A673 (cell line): ENCODE data around the gene TENM4. TPM values are rescaled to one million over a fixed set of nuclear protein-coding genes. Genes with fewer than 3 reads are reported as not detected.

ENCODE experiments used
- BruUV-seq: library from RNA; stranded (reverse); fragments of 400-500 nt; replicated peaks from 2 replicates; lab custom pipeline; 2021; lab: Mats Ljungman, UMichigan
- CTCF ChIA-PET: fragments of 300-600 bp; sonication (Branson Sonifier 250); formaldehyde crosslinking; loops from one replicate; lab custom pipeline; 2022; ENCODE audit warnings: antibody characterized with exemption; lab: Charles Lee
- POLR2A ChIA-PET: fragments of 300-600 bp; sonication (Branson Sonifier 250); formaldehyde crosslinking; loops from one replicate; lab custom pipeline; 2022; ENCODE audit warnings: antibody characterized with exemption; ENCODE audit not compliant: low non-redundant PET; lab: Charles Lee
- DNase-seq: peaks from one replicate; pipeline ENCODE4 v3.0.0-alpha.2; 2015; ENCODE audit warnings: low spot score
- H3K27ac ChIP-seq: fragments of 200-600 bp; sonication (generic); 2 replicates; pipeline ENCODE4 v1.5.1; 2016; ENCODE audit warnings: mixed run types, low read depth, mild to moderate bottlenecking, mixed read lengths, antibody characterized with exemption, low read length; ENCODE audit not compliant: poor library complexity, severe bottlenecking
- H3K27me3 ChIP-seq: fragments of 200-600 bp; sonication (generic); replicated peaks from 2 replicates; pipeline ENCODE4 v1.6.1; 2017; ENCODE audit warnings: mixed run types, low read depth, mild to moderate bottlenecking, mixed read lengths, antibody characterized with exemption, low read length; ENCODE audit not compliant: insufficient read depth, poor library complexity
- H3K36me3 ChIP-seq: fragments of 200-600 bp; sonication (generic); 2 replicates; pipeline ENCODE4 v1.6.1; 2016; ENCODE audit warnings: mixed run types, mild to moderate bottlenecking, mixed read lengths, antibody characterized with exemption, low read length; ENCODE audit not compliant: insufficient read depth, poor library complexity, severe bottlenecking
- H3K4me1 ChIP-seq: fragments of 200-600 bp; sonication (generic); 2 replicates; pipeline ENCODE4 v1.6.1; 2017; ENCODE audit warnings: mixed run types, mild to moderate bottlenecking, mixed read lengths, antibody characterized with exemption, low read length; ENCODE audit not compliant: insufficient read depth, poor library complexity, severe bottlenecking
- H3K4me3 ChIP-seq: fragments of 200-600 bp; sonication (generic); 2 replicates; pipeline ENCODE4 v1.5.1; 2016; ENCODE audit warnings: low read depth, mixed run types, mild to moderate bottlenecking, mixed read lengths, low read length; ENCODE audit not compliant: poor library complexity, severe bottlenecking
- H3K9me3 ChIP-seq: fragments of 200-600 bp; sonication (generic); 2 replicates; pipeline ENCODE4 v1.6.1; 2016; ENCODE audit warnings: mixed run types, low read depth, mild to moderate bottlenecking, mixed read lengths, antibody characterized with exemption, low read length; ENCODE audit not compliant: poor library complexity, severe bottlenecking
- CTCF ChIP-seq: fragments of 300-800, 200-600 bp; sonication (generic); conservative IDR thresholded peaks from 2 replicates; pipeline ENCODE4 v1.5.1; 2017; ENCODE audit warnings: low read depth, mild to moderate bottlenecking, antibody characterized with exemption, low read length, moderate library complexity, mixed read lengths
- EZH2 ChIP-seq: fragments of 200-600 bp; sonication (generic); IDR thresholded peaks from 2 replicates; pipeline ENCODE4 v1.6.1; 2017; ENCODE audit warnings: borderline replicate concordance, low read depth, mild to moderate bottlenecking, mixed read lengths, antibody characterized with exemption, low read length; ENCODE audit not compliant: poor library complexity, severe bottlenecking
- intact Hi-C: fragments of 100-400 bp; cut with micrococcal nuclease; formaldehyde crosslinking; loops from one replicate; pipeline ENCODE4 v1.10.0; 2022; ENCODE audit not compliant: unreplicated experiment
- total RNA-seq: library from RNA; stranded (reverse); gene quantifications from 2 replicates; pipeline ENCODE4 v1.2.3, GENCODE V29; 2021

Gene TENM4
- total RNA-seq, 1 experiment from 2014 or later = 0.11 TPM

- CTCF ChIA-PET = no interaction called here
- POLR2A ChIA-PET = no interaction called here
- BruUV-seq = no TSS peak
- TF ChIP-seq EZH2 = no peak
- TF ChIP-seq CTCF = no peak
- no peak for DNase-seq
- intact Hi-C loops = no loop called here
- no peaks in the 10 kb centered on the region for H3K27me3 ChIP-seq
- no peaks in the 10 kb centered on the region for H3K4me1 ChIP-seq
- H3K4me3 ChIP-seq = no peak overlapping the region
- no peaks in the 10 kb centered on the region for H3K36me3 ChIP-seq
- H3K27ac ChIP-seq = no peak overlapping the region
- no peaks in the 10 kb centered on the region for H3K9me3 ChIP-seq
These were observed 32.1 kb upstream of the TENM4 start for GRCh38 chr11:79472819-79473529.

GRCh38 chr11:79471071-79471844, 30.4 kb upstream of the TENM4 start:
- no peaks in the 10 kb centered on the region for H3K27me3 ChIP-seq
- no peaks in the 10 kb centered on the region for H3K9me3 ChIP-seq
- H3K36me3 ChIP-seq = no peaks in the 10 kb centered on the region
- intact Hi-C loops = no loop called here
- H3K27ac ChIP-seq = no peak overlapping the region
- TF ChIP-seq EZH2 = no peak
- TF ChIP-seq CTCF = no peak
- ChIA-PET POLR2A (no interaction called here), CTCF (no interaction called here)
- H3K4me1 ChIP-seq = no peaks in the 10 kb centered on the region
- H3K4me3 ChIP-seq = no peak overlapping the region
- DNase-seq = no peak
- BruUV-seq = no TSS peak

GRCh38 chr11:79470161-79470560, 29.3 kb upstream of the TENM4 start:
- H3K36me3 ChIP-seq = no peaks in the 10 kb centered on the region
- no peak overlapping the region for H3K4me3 ChIP-seq
- BruUV-seq = no TSS peak
- no peaks in the 10 kb centered on the region for H3K27me3 ChIP-seq
- POLR2A ChIA-PET = no interaction called here
- CTCF ChIA-PET = no interaction called here
- no peak overlapping the region for H3K27ac ChIP-seq
- intact Hi-C loops = no loop called here
- DNase-seq = no peak
- no peaks in the 10 kb centered on the region for H3K9me3 ChIP-seq
- TF ChIP-seq CTCF (no peak), EZH2 (no peak)
- H3K4me1 ChIP-seq = no peaks in the 10 kb centered on the region
